Measurements from ENCODE around the gene ARAP3.

GRCh38 chr5:141608557-141608956 is 73.5 kb downstream of the ARAP3 start:
- TF ChIP-seq SP2 (IDR thresholded peaks at IDR 0.05; ENCODE audit: extremely low read depth, low read depth, low read length, poor library complexity, severe bottlenecking) (no peak), TBL1XR1 (IDR thresholded peaks at IDR 0.05; ENCODE audit: low read length in 2 of 2) (no peak), ZNF24 (IDR thresholded peaks at IDR 0.05) (no peak), POLR2AphosphoS2 (IDR thresholded peaks at IDR 0.05; ENCODE audit: low read length) (no peak), ZBTB43 (CRISPR knock-in tag; IDR thresholded peaks at IDR 0.05) (no peak), ZNF274 (IDR thresholded peaks at IDR 0.05; ENCODE audit: borderline replicate concordance, low read depth, low read length) (no peak), ZNF717 (CRISPR knock-in tag; IDR thresholded peaks at IDR 0.05) (no peak), ZFX (CRISPR knock-in tag; IDR thresholded peaks at IDR 0.05) (no peak), E2F8 (IDR thresholded peaks at IDR 0.05; ENCODE audit: low read depth, partially characterized antibody) (no peak), RBM22 (IDR thresholded peaks at IDR 0.05; ENCODE audit: low read depth, low read length, poor library complexity, severe bottlenecking) (no peak), HMG20B (CRISPR knock-in tag; IDR thresholded peaks at IDR 0.05) (no peak)

Data from K562 (cell line).